Activated CD8-positive, alpha-beta memory T cell treated with anti-CD3 and anti-CD28 coated beads for 24 hours (primary cell): Measurements from ENCODE around the gene PEA15.
A peak's percentile ranks its signal among the peaks of the same experiment; 100 is the strongest.

Source experiments
- DNase-seq: peaks from one replicate; pipeline ENCODE4 v3.0.0-alpha.2; 2020

PEA15 gene

GRCh38 chr1:160244209-160244608 is 39.0 kb downstream of the PEA15 start:
- no peak for DNase-seq

GRCh38 chr1:160245434-160245833 is 40.2 kb downstream of the PEA15 start:
- DNase-seq, result no peak

- no peak for DNase-seq
Observed at GRCh38 chr1:160247053-160247452, 41.9 kb downstream of the PEA15 start.

GRCh38 chr1:160251011-160251410 is 45.8 kb downstream of the PEA15 start:
- DNase-seq, result no peak

- no peak for DNase-seq
Observed at GRCh38 chr1:160251687-160252526, 46.7 kb downstream of the PEA15 start.

- DNase-seq, result no peak
Observed at GRCh38 chr1:160255781-160256300, 50.7 kb downstream of the PEA15 start.

GRCh38 chr1:160256396-160257046 is 51.3 kb downstream of the PEA15 start:
- DNase-seq, result no peak

- no peak for DNase-seq
Observed at GRCh38 chr1:160257411-160258015, 52.3 kb downstream of the PEA15 start.

GRCh38 chr1:160258177-160258798 is 53.1 kb downstream of the PEA15 start:
- DNase-seq, result no peak

- DNase-seq, result no peak
Observed at GRCh38 chr1:160260406-160261382, 55.5 kb downstream of the PEA15 start.

GRCh38 chr1:160261556-160261892 is 56.3 kb downstream of the PEA15 start:
- peak; percentile 78 for DNase-seq

GRCh38 chr1:160261893-160262794 is 57.0 kb downstream of the PEA15 start, which contains the start of gene DCAF8:
DCAF8 (minus strand) TSS chr1:160262549; CDS start chr1:160244008, 18,541 bp downstream.
- DNase-seq, result peak; percentile 97

GRCh38 chr1:160264795-160265307 is 59.7 kb downstream of the PEA15 start:
- no peak for DNase-seq
